Keratinocyte (primary cell): ENCODE data around the gene PRELID3B. TPM values are rescaled to one million over a fixed set of nuclear protein-coding genes. Genes with fewer than 3 reads are reported as not detected.

ENCODE experiments used
- DNase-seq: peaks from one replicate; pipeline ENCODE4 v3.0.0-alpha.2; 2011; ENCODE audit warnings: low read depth, missing footprints, low spot score
- FAIRE-seq: peaks from 2 replicates; lab custom pipeline; 2011; peaks lifted over from hg19 to GRCh38; lab: Jason Lieb, UNC
- H2AFZ ChIP-seq: 2 replicates; pipeline ENCODE4 v1.6.0; 2012; ENCODE audit warnings: low read length, control low read depth, inconsistent platforms; ENCODE audit not compliant: control insufficient read depth
- H3K27ac ChIP-seq: 2 replicates; pipeline ENCODE4 v1.5.1; 2011; ENCODE audit warnings: low read length; ENCODE audit not compliant: control insufficient read depth, insufficient read depth
- H3K27me3 ChIP-seq: 3 replicates; pipeline ENCODE4 v1.6.0; 2011; ENCODE audit warnings: low read length; ENCODE audit not compliant: control insufficient read depth, insufficient read depth; ENCODE audit errors: extremely low read depth
- H3K36me3 ChIP-seq, 2 experiments: 2 replicates in 1 of 2; 3 replicates in 1 of 2; pipeline ENCODE4 v1.5.1; 2011; ENCODE audit warnings: low read length in 2 of 2, mild to moderate bottlenecking in 1 of 2; ENCODE audit not compliant: control insufficient read depth in 2 of 2, insufficient read depth in 2 of 2; ENCODE audit errors: extremely low read depth in 1 of 2
- H3K4me1 ChIP-seq: 3 replicates; pipeline ENCODE4 v1.5.1; 2011; ENCODE audit warnings: low read length; ENCODE audit not compliant: control insufficient read depth, insufficient read depth; ENCODE audit errors: extremely low read depth
- H3K4me2 ChIP-seq: 3 replicates; pipeline ENCODE4 v1.6.0; 2011; ENCODE audit warnings: low read depth, low read length; ENCODE audit not compliant: control insufficient read depth, insufficient read depth; ENCODE audit errors: extremely low read depth
- H3K4me3 ChIP-seq, 3 experiments: fragments of 200-600 bp in 1 of 3; sonication (generic) in 1 of 3; 2 replicates in 2 of 3; 3 replicates in 1 of 3; pipeline ENCODE4 v1.5.1; 2011 to 2016; ENCODE audit warnings: low read length in 3 of 3, mild to moderate bottlenecking in 3 of 3, control low read depth in 2 of 3, inconsistent platforms in 1 of 3, low read depth in 1 of 3, mixed read lengths in 1 of 3, mixed run types in 1 of 3, moderate library complexity in 1 of 3; ENCODE audit not compliant: control insufficient read depth in 2 of 3, insufficient read depth in 2 of 3; ENCODE audit errors: extremely low read depth in 1 of 3
- H3K79me2 ChIP-seq: 2 replicates; pipeline ENCODE4 v1.6.0; 2012; ENCODE audit warnings: low read length; ENCODE audit not compliant: control insufficient read depth, insufficient read depth
- H3K9ac ChIP-seq: 3 replicates; pipeline ENCODE4 v1.6.0; 2011; ENCODE audit warnings: low read length; ENCODE audit not compliant: control insufficient read depth, insufficient read depth; ENCODE audit errors: extremely low read depth
- H3K9me1 ChIP-seq: 3 replicates; pipeline ENCODE4 v1.6.0; 2011; ENCODE audit warnings: low read length; ENCODE audit not compliant: control insufficient read depth, insufficient read depth; ENCODE audit errors: extremely low read depth
- H3K9me3 ChIP-seq: 2 replicates; pipeline ENCODE4 v1.5.1; 2012; ENCODE audit warnings: low read depth, low read length; ENCODE audit not compliant: control insufficient read depth
- H4K20me1 ChIP-seq: 3 replicates; pipeline ENCODE4 v1.6.0; 2011; ENCODE audit warnings: low read length; ENCODE audit not compliant: control insufficient read depth, insufficient read depth; ENCODE audit errors: extremely low read depth
- EZH2 ChIP-seq: IDR thresholded peaks from one replicate; pipeline ENCODE4 v1.6.1; 2012; ENCODE audit warnings: inconsistent platforms, mild to moderate bottlenecking, low read length, moderate library complexity
- dilution Hi-C: fragments of 300-500 bp; cut with MboI; formaldehyde crosslinking; loops from one replicate; pipeline ENCODE4 v1.7.0; 2020; ENCODE audit warnings: low sequenced_read_pairs; ENCODE audit not compliant: extremely low pct_ligation_motif_present
- polyA plus RNA-seq, 5 experiments: library from polyadenylated mRNA; depleted of rRNA in 3 of 5; stranded (reverse) in 3 of 5; stranded (forward) in 1 of 5; unstranded in 1 of 5; fragments of >200 nt; gene quantifications; 1 replicate in 1 of 5; 2 replicates in 3 of 5; 3 replicates in 1 of 5; pipeline versions ENCODE4 v1.2.1 to v1.2.3, GENCODE V29; 2011 to 2012; ENCODE audit warnings: missing spikeins in 2 of 5, low read depth in 1 of 5, low replicate concordance in 1 of 5
- TF ChIP-seq, protein P1 (sequence below), 3 experiments: IDR thresholded peaks in 1 of 3; conservative IDR thresholded peaks in 1 of 3; optimal IDR thresholded peaks in 1 of 3; 2 replicates in 2 of 3; 3 replicates in 1 of 3; pipeline versions ENCODE3 to v1.5.1; 2011; ENCODE audit warnings: low read length in 3 of 3, mild to moderate bottlenecking in 3 of 3, moderate library complexity in 2 of 3, control low read depth in 1 of 3, inconsistent platforms in 1 of 3; ENCODE audit not compliant: insufficient read depth in 2 of 3; ENCODE audit errors: extremely low read depth in 1 of 3

The PRELID3B gene
- polyA plus RNA-seq, 1 donor (not counting 4 experiments of a cell fraction or from before 2014, with no cell fraction given) = 86.9 TPM

DNA sequence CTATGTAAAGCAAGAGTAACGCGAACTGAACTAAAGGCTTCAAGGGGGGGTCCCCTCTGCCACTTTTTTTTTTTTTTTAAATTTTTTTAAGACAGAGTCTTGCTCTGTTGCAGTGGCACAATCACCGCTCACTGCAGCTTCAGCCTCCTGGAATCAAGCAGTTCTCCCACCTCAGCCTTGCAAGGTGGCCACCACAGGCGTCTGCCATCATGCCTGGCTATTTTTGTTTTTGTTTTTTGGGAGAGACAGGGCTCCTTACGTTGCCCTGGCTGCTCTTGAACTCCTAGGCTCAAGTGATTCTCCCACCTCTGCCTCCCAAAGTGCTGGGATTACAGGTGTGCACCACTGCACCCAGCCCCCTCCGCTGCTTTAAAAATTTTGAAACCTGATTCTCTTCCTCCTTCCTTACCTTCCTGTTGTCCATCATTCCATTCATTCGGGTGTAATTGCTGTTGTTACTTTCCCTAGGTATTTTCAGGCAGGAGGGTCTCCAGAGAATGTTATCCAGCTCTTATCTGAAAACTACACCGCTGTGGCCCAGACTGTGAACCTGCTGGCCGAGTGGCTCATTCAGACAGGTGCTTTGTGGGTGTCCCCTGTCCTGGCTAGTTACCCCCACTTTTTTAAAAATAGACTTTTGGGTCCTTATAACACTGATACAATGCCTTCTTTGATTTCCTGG, 56.2 kb downstream of the PRELID3B start:
- H3K36me3 ChIP-seq = peaks cover 26 to 45% of the 10 kb centered on the region in 2 experiments
- peaks cover 5% of the 10 kb centered on the region for H4K20me1 ChIP-seq
- DNase-seq = no peak

DNA sequence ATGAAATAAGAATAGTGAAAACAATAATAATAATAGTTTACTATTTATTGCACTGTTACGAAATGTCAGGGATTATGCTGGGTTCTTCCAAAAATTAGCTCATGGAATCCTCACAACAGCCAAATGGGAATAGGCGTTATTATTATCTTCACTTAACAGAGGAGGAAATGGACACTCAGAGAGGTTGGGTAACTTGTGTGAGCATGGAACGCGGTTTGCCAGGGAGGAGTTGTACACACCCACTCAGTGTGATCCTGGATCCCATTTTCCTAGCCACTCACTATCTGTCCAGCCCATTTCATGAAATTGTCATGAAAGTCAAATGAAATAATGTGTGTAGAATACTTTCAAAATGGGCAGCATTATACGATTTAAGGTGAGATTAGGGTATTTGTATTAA, 56.9 kb downstream of the PRELID3B start:
- Histone ChIP-seq H3K4me1 (peaks cover 6% of the 10 kb centered on the region), H3K79me2 (peaks cover 45% of the 10 kb centered on the region), H3K27ac (no peak overlapping the region), H3K9me1 (no peaks in the 10 kb centered on the region), H3K4me2 (no peak overlapping the region), H4K20me1 (peaks cover 5% of the 10 kb centered on the region), H2AFZ (no peak overlapping the region), H3K27me3 (no peaks in the 10 kb centered on the region), H3K36me3 (peaks cover 22 to 39% of the 10 kb centered on the region in 2 experiments), H3K9ac (no peak overlapping the region), H3K4me3 (no peak overlapping the region), H3K9me3 (no peaks in the 10 kb centered on the region)
- TF ChIP-seq EZH2 = no peak
- TF ChIP-seq, protein P1, sequence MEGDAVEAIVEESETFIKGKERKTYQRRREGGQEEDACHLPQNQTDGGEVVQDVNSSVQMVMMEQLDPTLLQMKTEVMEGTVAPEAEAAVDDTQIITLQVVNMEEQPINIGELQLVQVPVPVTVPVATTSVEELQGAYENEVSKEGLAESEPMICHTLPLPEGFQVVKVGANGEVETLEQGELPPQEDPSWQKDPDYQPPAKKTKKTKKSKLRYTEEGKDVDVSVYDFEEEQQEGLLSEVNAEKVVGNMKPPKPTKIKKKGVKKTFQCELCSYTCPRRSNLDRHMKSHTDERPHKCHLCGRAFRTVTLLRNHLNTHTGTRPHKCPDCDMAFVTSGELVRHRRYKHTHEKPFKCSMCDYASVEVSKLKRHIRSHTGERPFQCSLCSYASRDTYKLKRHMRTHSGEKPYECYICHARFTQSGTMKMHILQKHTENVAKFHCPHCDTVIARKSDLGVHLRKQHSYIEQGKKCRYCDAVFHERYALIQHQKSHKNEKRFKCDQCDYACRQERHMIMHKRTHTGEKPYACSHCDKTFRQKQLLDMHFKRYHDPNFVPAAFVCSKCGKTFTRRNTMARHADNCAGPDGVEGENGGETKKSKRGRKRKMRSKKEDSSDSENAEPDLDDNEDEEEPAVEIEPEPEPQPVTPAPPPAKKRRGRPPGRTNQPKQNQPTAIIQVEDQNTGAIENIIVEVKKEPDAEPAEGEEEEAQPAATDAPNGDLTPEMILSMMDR (optimal IDR thresholded peaks at IDR 0.05 in 1 of 3, IDR thresholded peaks at IDR 0.05 in 1 of 3, conservative IDR thresholded peaks at IDR 0.05 in 1 of 3; ENCODE audit: extremely low read depth in 1 of 3, insufficient read depth in 2 of 3, low read length in 3 of 3) = no peak
- no peak for DNase-seq
- dilution Hi-C loops = no loop called here
- FAIRE-seq = no peak

More for the DNA sequence above, 56.2 kb downstream of the PRELID3B start:
- Histone ChIP-seq H3K9me3 (no peaks in the 10 kb centered on the region), H3K4me2 (no peak overlapping the region), H3K27me3 (no peaks in the 10 kb centered on the region), H3K4me1 (peaks cover 6% of the 10 kb centered on the region), H3K79me2 (peaks cover 45% of the 10 kb centered on the region), H3K9me1 (no peaks in the 10 kb centered on the region), H2AFZ (no peak overlapping the region), H3K27ac (no peak overlapping the region), H3K9ac (no peak overlapping the region), H3K4me3 (no peak overlapping the region)
- TF ChIP-seq, protein P1 (optimal IDR thresholded peaks at IDR 0.05 in 1 of 3, IDR thresholded peaks at IDR 0.05 in 1 of 3, conservative IDR thresholded peaks at IDR 0.05 in 1 of 3; ENCODE audit: extremely low read depth in 1 of 3, insufficient read depth in 2 of 3, low read length in 3 of 3) = no peak
- no peak for TF ChIP-seq EZH2
- dilution Hi-C loops = no loop called here
- FAIRE-seq = no peak
